GM23338 (cell line): ENCODE measurements around the gene ADSS1.

Experiments
- CREB1 ChIP-seq: fragments of 250-450 bp; sonication (Bioruptor Pico); IDR thresholded peaks from 2 replicates; pipeline ENCODE4 v1.5.0; 2020; ENCODE audit warnings: low read depth, mild to moderate bottlenecking, moderate library complexity
- EZH2 ChIP-seq: fragments of 200-600 bp; sonication (generic); IDR thresholded peaks from one replicate; pipeline ENCODE4 v1.8.0; 2017; ENCODE audit warnings: antibody characterized with exemption, mild to moderate bottlenecking, low read depth; ENCODE audit not compliant: unreplicated experiment
- EZH2phosphoT487 ChIP-seq: fragments of 200-600 bp; sonication (generic); IDR thresholded peaks from one replicate; pipeline ENCODE4 v1.8.1; 2018; ENCODE audit warnings: antibody characterized with exemption; ENCODE audit not compliant: unreplicated experiment
- POLR2AphosphoS5 ChIP-seq: IDR thresholded peaks from 2 replicates; pipeline ENCODE4 v1.6.1; 2016; ENCODE audit warnings: antibody characterized with exemption, low read depth
- ZNF114 ChIP-seq: fragments of 250-450 bp; sonication (Bioruptor Pico); IDR thresholded peaks from 2 replicates; pipeline ENCODE4 v1.5.0; 2020; ENCODE audit warnings: mild to moderate bottlenecking, moderate library complexity
- TF ChIP-seq, protein P1 (sequence below): IDR thresholded peaks from one replicate; pipeline ENCODE4 v1.6.1; 2018; ENCODE audit warnings: antibody characterized with exemption; ENCODE audit not compliant: unreplicated experiment
- TF ChIP-seq, protein P2 (sequence below), 2 experiments: fragments of 200-600 bp in 1 of 2; sonication (generic) in 1 of 2; conservative IDR thresholded peaks; 2 replicates each; pipeline versions ENCODE4 v1.5.1 to v1.6.1; 2016 to 2017; ENCODE audit warnings: antibody characterized with exemption in 2 of 2, low read depth in 2 of 2, mild to moderate bottlenecking in 2 of 2, moderate library complexity in 1 of 2
- TF ChIP-seq, protein P3 (sequence below): IDR thresholded peaks from 2 replicates; pipeline ENCODE4 v1.6.1; 2016; ENCODE audit warnings: antibody characterized with exemption

DNA sequence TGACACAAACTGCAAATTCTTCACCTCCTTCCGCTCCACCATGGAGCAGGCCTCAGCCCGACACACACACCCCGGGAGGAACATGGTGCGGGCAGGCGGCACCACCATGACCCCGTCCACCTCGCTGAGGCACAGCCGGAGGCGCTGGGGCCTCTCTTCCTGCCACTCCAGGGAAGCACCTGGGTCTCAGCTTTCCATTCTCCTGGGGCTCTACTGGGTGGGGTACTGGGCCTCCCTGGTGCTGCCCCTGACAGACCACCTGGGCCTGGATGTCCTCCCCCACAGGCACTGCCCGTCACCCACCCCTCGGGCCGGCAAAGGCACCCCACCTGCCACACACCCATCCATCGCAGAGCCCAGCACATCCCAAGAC lies 61.7 kb downstream of the ADSS1 start:
- TF ChIP-seq, protein P1, sequence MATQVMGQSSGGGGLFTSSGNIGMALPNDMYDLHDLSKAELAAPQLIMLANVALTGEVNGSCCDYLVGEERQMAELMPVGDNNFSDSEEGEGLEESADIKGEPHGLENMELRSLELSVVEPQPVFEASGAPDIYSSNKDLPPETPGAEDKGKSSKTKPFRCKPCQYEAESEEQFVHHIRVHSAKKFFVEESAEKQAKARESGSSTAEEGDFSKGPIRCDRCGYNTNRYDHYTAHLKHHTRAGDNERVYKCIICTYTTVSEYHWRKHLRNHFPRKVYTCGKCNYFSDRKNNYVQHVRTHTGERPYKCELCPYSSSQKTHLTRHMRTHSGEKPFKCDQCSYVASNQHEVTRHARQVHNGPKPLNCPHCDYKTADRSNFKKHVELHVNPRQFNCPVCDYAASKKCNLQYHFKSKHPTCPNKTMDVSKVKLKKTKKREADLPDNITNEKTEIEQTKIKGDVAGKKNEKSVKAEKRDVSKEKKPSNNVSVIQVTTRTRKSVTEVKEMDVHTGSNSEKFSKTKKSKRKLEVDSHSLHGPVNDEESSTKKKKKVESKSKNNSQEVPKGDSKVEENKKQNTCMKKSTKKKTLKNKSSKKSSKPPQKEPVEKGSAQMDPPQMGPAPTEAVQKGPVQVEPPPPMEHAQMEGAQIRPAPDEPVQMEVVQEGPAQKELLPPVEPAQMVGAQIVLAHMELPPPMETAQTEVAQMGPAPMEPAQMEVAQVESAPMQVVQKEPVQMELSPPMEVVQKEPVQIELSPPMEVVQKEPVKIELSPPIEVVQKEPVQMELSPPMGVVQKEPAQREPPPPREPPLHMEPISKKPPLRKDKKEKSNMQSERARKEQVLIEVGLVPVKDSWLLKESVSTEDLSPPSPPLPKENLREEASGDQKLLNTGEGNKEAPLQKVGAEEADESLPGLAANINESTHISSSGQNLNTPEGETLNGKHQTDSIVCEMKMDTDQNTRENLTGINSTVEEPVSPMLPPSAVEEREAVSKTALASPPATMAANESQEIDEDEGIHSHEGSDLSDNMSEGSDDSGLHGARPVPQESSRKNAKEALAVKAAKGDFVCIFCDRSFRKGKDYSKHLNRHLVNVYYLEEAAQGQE: no peak
- TF ChIP-seq, protein P2, sequence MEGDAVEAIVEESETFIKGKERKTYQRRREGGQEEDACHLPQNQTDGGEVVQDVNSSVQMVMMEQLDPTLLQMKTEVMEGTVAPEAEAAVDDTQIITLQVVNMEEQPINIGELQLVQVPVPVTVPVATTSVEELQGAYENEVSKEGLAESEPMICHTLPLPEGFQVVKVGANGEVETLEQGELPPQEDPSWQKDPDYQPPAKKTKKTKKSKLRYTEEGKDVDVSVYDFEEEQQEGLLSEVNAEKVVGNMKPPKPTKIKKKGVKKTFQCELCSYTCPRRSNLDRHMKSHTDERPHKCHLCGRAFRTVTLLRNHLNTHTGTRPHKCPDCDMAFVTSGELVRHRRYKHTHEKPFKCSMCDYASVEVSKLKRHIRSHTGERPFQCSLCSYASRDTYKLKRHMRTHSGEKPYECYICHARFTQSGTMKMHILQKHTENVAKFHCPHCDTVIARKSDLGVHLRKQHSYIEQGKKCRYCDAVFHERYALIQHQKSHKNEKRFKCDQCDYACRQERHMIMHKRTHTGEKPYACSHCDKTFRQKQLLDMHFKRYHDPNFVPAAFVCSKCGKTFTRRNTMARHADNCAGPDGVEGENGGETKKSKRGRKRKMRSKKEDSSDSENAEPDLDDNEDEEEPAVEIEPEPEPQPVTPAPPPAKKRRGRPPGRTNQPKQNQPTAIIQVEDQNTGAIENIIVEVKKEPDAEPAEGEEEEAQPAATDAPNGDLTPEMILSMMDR (conservative IDR thresholded peaks at IDR 0.05; ENCODE audit: low read depth in 2 of 2): no peak
- TF ChIP-seq EZH2phosphoT487 (no peak), EZH2 (no peak), CREB1 (CRISPR knock-in tag) (no peak), POLR2AphosphoS5 (no peak), ZNF114 (CRISPR knock-in tag) (no peak)
- TF ChIP-seq, protein P3, sequence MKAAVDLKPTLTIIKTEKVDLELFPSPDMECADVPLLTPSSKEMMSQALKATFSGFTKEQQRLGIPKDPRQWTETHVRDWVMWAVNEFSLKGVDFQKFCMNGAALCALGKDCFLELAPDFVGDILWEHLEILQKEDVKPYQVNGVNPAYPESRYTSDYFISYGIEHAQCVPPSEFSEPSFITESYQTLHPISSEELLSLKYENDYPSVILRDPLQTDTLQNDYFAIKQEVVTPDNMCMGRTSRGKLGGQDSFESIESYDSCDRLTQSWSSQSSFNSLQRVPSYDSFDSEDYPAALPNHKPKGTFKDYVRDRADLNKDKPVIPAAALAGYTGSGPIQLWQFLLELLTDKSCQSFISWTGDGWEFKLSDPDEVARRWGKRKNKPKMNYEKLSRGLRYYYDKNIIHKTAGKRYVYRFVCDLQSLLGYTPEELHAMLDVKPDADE: no peak
